Bone marrow (tissue), 2 donors: Measurements from ENCODE around the gene RFNG.

Experiments used
- DNase-seq, 2 donors: peaks; one replicate each; lab custom pipeline; 2025; lab: John Stamatoyannopoulos, UW

RFNG gene

GRCh38 chr17:82077617-82078358 is 26.2 kb upstream of the RFNG start:
- DNase-seq: no peak

DNA sequence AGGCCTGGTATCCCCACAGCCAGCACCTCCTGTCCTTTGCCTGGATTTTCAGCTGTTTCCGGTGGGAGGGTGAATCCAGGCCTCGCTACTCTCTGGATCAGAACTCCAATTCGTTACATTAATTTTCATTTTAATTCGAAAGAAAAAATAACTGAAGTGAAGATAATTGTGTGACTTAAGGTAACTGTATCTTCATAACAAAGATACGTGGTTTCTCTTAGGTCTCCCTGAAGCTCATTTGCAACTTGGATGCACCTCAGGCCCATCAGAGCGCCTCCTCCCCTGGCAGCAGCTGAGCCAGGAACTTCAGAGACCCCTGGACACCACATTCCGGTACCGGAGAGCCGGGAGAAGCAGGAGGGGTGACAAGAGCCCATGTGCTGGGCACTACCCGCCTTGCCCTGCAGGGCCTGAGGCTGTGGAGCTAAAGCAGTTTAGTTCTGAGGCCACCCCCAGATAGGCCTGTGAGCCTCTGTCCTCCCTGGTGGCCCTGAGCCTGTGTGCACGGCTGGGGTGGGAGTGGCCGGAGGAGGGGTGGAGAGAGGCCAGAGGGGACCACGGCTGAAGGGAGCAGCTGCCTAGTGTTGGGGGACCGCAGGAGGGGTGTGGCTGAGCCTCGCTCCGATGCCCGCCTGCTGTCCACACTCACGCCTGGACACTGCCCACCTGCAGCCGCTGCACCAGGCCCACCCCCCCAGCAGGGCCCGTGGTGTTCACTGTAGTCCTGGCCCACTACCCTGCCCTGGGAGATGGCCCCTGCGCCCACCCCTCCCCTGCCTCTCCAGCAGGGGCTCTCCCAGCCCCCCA is 25.4 kb upstream of the RFNG start:
- DNase-seq: no peak

DNA sequence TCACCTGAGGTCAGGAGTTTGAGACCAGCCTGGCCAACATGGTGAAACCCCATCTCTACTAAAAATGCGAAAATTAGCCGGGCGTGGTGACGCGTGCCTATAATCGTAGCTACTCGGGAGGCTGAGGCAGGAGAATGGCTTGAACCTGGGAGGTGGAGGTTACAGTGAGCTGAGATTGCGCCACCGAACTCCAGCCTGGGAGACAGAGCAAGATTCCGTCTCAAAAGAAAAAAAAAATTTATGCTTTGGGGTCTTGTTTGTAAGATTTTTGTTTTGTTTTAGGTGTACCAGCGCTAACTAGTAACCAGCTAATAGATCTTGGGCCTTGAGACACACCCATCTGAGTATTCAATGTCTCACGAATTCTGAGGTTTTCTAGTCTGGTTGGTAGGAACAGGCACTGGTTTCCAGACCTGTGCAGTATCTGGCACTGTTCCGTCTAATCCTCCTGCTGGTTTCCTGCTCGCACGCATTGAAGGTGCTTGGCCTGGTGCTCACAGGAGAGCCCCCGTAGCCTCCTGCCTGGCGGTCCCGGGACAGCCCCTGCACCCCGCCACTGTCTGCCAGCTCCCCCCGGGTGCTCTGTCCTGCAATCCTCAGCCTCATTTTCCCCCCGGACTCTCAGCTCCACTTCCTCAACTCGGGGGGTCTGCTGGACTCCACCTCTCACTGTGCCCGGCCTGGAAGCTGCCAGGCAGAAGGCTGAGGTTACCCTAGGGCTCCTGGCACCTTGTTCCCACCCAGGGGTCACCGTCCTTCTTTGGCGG is 24.6 kb upstream of the RFNG start:
- no peak for DNase-seq

DNA sequence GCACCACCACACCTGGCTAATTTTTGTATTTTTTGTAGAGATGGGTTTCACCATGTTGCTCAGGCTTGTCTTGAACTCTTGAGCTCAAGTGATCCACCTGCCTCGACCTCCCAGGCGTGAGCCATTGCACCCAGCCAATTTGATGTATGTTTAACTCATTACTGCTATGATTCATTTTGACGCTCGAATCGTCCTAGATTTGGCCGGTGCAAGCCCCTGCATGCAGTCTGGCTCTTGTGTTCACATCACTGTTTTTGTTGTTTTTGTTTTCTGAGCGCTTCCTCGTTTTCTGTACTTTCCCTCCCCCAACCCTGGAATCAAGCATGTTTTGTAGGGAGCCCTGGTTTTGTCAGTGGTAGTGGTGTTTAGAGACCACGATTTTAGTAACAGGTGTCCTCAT is 21.8 kb upstream of the RFNG start:
- no peak for DNase-seq

GRCh38 chr17:82072827-82073226 is 21.2 kb upstream of the RFNG start:
- no peak for DNase-seq

DNA sequence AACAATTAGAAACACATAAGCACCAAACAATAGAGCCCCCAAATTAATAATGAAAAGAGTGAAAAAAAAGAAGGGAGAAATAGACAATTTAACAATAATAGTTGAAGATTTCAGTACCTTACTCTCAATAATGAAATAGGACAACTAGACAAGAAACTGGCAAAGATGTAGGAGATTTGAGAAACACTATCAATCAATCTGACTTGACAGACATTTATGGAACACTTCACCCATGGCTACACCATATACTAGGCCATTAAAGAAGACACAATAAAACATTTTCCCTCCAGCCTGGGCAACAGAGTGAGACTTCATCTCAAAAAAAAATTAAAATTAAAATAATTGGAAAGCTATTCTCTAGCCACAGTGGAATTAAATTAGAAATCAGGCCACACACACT is 19.0 kb upstream of the RFNG start:
- no peak for DNase-seq

DNA sequence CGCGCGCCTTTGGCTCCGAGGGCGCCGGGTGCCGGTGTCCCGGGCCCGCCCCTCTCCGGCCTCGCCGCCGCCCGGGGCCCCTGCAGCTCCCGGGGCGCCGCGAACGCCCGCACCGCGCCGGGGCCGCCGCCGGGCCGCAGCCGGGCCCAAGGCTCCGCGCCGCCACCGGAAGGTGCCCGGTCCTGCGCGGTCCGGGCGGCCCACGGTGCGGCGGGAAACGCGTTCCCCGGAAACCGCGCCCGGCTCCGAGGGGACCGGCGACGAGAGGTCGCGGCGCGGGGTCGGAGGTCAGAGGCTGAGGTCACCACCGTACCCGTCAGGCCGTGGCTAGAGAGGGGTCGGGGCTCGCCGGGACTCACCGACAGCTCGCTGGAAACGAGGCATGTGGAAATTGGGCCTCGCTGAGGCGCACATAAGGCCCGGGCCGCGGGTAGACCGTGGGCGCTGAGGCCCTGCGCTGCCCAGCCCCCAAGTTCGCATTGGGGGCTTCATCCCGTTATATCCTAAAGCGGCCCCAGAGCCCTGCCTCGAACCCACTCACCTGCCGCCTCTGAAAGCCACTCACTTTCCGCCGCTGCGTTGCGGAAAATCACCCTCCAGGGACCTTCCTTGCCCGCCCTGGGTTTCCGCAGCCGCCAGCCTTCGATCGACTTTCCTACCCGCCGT is 14.2 kb upstream of the RFNG start, which contains the start of gene DUS1L:
Gene DUS1L (minus strand): TSS at position 167 of the 666 bp plus-strand sequence. CDS start 745 bp downstream, outside the sequence.
- peak; percentile 6 to 44 for DNase-seq

DNA sequence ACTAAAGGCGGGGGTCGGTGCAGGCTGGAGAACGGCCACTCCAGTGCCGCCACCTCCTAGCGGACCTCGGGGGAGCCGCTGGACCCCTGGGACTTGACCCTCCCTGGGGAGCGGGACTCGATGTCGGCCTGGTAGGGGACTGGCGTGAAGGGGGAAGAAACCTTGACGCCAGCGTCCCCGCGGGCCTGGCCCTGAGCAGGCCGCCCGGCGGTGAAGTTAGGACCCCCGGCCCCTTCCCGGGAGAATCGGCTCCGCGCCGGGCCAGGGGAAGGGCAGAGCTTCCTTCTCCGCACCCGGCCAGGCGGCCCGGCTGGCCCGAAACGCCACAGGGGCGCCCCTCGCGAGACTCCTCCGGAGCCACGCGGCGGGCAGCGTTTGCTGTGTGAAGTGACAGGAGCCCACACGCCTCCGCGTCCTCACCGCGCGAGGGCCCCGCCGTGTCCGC is 13.6 kb upstream of the RFNG start:
- no peak for DNase-seq

DNA sequence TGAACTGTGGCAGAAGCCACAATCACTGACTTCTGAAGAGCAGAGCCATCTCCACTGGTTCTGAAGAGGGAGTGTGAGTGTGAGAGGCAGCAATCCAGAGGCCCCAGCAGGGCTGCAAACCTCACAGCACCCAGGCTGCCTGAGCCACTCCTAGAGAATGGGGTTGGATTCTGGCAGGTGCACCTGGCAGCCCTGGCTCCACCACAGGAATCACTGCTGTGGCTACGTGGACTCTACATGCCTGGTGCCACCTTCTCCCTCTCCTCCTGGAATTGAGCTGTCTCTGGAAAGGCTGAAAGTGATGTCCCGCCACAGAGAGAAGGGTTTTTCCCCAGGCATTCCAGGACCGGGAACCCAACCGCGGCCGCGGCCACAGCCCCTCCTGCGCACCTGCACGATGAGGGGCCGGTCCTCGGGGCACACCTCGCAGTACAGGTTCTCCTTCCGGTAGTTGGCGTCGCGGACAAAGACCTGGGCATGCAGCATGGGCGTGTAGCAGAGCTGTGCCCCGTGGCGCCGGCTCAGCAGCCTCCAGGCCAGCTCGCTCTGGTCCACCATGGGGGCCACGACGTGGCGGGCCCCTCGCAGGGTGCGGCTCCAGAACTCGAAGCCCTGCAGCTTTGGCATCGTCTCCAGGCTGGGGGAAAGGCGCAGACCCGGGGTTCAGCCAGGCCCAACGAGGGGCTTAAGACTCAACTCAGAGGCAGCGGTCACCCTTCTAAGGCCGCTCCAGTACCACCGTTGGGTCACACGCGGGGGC is 13.0 kb upstream of the RFNG start:
- no peak for DNase-seq

DNA sequence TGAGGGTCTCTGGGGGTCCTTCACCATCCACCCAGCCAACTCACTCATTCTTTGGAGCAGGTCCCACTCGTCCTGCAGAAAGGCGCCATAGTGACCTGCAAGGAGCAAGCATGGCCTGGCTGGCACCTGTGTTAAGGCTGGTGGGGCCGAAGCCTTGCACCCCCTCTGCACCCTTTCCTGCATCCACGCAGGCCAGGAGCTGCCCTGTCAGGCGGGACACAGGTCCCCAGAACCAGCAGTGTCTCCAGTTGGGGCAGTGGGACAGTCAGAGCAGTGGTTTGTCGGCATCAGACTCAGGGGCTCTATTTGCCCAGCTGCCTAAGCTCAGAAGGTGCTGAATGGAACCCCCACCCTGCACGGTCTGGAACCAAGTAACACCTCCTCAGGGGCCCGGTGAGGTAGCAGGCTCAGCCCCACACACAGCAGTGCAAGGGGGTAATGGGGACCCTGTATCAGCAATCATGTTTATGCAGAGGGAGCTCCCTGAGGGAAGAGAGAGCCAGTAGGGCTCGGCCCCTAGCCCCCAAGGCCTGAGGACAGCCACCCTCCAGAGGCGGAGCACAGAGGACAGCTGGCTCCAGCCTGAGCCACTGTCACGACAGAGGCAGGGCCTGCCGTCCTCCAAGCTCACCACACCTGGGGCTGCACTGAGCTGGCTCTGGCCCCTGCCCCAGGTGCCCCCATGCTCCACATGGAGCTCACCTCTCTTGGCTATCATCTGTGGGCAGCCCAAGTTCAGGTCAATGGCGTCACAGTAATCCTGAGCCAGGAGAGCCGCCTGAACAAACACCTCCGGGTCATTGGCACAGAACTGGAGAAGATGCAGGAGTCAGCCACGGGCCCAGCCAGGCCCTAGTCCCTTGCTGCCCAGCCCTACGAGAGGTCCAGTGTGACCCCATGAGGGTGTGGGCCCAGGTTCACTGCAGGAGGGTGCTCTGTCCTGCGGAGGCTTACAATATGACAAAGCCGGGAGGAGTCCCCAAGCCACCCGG is 12.1 kb upstream of the RFNG start:
- DNase-seq: no peak

- DNase-seq: no peak
Observed at GRCh38 chr17:82062984-82063368, 11.4 kb upstream of the RFNG start.

DNA sequence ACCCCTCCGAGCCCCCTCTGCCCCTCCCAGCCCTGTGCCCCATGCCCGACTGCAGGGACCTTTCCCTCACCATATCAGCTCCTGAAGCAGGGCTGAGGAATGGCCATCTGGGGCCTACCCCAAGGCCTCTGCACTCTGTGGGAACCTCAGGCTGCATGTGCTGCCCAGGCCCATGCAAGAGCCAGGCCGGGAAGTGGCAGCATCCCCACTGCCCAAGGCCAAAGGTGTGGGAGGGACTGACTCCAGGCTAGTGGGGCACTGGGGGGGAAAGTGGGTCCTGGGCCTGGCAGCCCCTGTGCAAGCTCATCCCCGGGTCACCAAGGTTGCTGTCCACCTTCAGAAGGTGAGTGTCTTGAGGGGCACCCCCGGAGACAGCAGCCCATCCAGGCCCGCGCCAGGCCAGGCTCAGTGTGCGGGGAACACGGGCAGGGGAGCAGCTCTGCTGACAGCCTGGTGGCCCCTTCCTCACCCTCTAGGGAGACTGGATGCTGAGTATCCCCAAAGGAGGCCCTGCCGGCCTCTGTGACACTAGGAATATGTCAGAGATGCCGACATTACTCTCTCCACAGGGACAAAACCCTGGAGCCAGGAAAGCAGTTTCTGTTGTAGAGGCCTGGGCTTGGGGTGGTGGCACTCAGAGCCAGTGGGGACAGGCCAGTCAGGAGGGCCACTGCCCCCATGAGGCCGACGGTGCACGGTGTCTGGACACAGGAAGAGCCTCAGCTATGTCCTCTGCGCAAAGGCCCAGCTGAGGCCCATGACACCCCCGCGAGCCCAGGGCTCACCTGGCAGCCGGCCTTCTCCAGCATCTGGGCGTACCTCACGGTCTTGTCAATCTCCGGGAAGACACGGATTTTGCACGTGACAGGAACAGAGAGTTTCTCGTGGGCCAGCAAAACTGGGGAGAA is 10.7 kb upstream of the RFNG start:
- no peak for DNase-seq

DNA sequence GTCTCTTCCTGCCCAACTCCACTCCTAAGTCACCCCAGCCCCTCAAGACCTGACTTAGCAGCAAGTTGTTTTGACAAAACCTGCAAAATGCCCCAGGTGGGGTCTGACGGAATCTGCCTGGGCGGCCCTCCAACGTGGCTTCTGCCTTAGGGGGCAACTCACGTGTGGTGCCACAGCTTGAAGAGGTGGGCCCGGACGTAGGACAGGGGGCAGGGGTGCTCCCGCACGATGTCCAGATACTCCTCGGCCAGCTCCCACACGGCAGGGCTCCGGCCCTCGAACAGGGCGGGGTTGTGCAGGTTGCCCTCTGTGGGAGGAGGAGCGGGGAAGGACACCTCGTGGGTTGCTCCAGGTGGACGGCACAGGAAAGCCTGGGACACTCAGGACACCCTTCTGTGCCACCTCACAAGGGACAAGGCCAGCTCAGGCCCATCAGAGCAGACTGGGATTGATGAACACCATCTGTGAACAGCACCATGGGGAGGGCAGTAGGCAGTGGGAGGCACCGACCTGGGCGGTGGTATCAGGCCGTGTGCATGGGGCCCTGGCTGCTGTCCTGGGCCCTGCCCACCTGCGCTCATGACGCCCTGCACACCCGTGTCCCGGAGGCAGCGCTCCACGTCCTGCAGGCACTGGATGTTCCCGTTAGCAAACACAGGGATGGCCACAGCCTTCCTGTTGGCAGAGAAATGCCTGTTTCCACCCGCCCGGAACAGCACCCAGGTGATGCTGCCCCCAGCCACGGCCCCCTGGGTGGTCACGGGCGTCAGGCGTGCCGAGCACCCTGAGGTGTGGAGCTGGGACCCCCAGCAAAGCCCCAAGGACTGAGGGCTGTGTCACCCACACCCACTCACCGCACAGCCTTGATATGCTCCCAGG is 9.7 kb upstream of the RFNG start:
- no peak for DNase-seq

DNA sequence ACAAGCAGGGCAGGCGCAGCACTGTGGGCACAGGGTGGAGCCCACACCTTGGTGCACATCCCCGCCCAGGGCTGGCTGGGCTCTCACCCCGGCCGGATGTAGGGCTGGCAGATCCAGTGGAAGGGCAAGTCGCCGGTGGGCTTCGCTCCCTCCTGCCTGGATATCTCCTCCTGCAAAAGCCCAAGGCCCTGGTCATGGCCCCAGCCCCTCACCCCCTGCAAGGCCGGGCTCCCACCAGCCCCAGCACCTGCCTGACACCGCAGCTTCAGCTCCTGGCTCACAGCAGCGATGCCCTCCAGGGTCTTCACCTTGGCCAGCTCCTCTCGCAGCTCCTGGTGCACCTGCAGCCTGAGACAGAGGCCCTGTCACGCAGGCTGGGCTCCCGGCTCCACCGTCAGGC is 9.0 kb upstream of the RFNG start:
- no peak for DNase-seq

GRCh38 chr17:82060001-82060380 is 8.4 kb upstream of the RFNG start:
- no peak for DNase-seq

- DNase-seq: no peak
Observed at GRCh38 chr17:82059272-82060000, 7.8 kb upstream of the RFNG start.

- no peak for DNase-seq
Observed at GRCh38 chr17:82058855-82059249, 7.2 kb upstream of the RFNG start.
